ENCODE measurements around the gene LANCL1. TPM values are rescaled to one million over a fixed set of nuclear protein-coding genes. Genes with fewer than 3 reads are reported as not detected.

Gene LANCL1
- total RNA-seq, 4 donors from 2014 or later = 41.9 to 44.3 (median 42.8) TPM

DNA sequence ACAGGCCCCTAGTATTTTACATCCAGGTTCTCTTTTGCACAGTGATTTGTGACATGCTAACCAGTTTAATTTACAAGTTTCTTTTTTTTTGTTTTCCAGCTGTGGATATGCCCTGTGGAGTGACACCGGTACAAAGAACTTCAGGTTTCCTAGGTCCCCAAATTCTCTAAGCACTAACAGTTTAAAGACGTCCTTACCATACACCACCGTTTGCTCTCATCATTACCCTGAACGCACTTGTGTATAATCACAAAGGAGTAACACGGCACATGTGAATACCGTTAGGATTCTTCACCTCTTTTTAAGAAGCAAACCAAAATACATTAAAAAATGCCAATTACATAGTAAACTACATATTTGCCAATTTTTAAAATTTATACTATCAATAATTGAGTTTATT lies 853 bp downstream of the LANCL1 start:
- H3K4me3 ChIP-seq (ENCODE audit: low read depth, poor library complexity, severe bottlenecking) = no peak overlapping the region
- DNase-seq (ENCODE audit: low spot score in 2 of 2) = no peak
- intact Hi-C loops (cut with DNase I; ENCODE audit: low total_unique reads) = no loop called here
- TF ChIP-seq, protein P1, sequence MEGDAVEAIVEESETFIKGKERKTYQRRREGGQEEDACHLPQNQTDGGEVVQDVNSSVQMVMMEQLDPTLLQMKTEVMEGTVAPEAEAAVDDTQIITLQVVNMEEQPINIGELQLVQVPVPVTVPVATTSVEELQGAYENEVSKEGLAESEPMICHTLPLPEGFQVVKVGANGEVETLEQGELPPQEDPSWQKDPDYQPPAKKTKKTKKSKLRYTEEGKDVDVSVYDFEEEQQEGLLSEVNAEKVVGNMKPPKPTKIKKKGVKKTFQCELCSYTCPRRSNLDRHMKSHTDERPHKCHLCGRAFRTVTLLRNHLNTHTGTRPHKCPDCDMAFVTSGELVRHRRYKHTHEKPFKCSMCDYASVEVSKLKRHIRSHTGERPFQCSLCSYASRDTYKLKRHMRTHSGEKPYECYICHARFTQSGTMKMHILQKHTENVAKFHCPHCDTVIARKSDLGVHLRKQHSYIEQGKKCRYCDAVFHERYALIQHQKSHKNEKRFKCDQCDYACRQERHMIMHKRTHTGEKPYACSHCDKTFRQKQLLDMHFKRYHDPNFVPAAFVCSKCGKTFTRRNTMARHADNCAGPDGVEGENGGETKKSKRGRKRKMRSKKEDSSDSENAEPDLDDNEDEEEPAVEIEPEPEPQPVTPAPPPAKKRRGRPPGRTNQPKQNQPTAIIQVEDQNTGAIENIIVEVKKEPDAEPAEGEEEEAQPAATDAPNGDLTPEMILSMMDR (IDR thresholded peaks at IDR 0.05) = no peak
- no peak for TF ChIP-seq POLR2A (IDR thresholded peaks at IDR 0.05)
- WGBS, 2 donors = 14 to 16% methylated on average over 6 of the region's 6 CpGs

DNA sequence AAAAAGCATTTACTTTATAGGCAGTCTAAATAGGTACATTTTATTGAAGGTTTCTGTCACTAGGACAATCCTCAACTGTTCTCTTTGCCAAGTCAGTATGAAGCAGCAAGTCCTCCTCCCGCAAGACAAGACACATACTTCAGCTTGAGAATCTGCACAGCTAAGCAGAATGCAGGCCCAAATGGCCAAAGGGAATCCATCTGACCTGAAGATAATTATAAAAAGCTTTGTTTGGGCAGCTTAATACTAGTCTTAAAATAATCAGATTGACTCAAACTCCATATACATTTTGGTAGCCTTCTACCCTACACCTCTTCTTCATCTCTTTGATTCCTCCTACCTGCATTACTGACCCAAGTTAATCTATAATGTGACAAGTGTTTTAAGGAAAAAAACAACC lies 1.8 kb downstream of the LANCL1 start:
- no peak for DNase-seq (ENCODE audit: low spot score in 2 of 2)
- 55 to 56% methylated on average over 1 of the region's 1 CpG for WGBS, 2 donors
- H3K4me3 ChIP-seq (ENCODE audit: low read depth, poor library complexity, severe bottlenecking) = no peak overlapping the region
- intact Hi-C loops (cut with DNase I; ENCODE audit: low total_unique reads) = no loop called here
- TF ChIP-seq, protein P1 (IDR thresholded peaks at IDR 0.05) = no peak
- no peak for TF ChIP-seq POLR2A (IDR thresholded peaks at IDR 0.05)

DNA sequence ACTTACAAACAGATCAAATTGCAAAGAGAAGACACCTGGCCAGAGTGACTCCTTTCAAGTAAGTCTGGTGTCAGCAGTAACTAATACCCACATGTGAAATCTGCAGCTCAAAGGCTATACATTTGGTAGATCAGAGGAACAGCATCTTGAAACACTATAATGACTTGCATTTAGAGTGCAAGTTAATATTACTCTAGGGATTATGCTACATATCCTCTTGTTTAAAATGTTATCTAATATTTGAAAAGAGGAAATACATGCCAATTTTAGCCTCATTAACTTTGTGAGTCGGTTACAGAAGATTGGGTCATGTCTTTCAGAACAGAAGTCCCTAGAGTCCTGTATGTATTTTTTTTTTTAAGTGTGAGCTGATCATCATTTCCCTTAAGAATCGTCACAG lies 15.2 kb downstream of the LANCL1 start:
- DNase-seq (ENCODE audit: low spot score in 2 of 2) = no peak
- 54 to 59% methylated on average over 2 of the region's 2 CpGs for WGBS, 2 donors
- H3K4me3 ChIP-seq (ENCODE audit: low read depth, poor library complexity, severe bottlenecking) = no peak overlapping the region
- intact Hi-C loops (cut with DNase I; ENCODE audit: low total_unique reads) = no loop called here
- no peak for TF ChIP-seq POLR2A (IDR thresholded peaks at IDR 0.05)
- TF ChIP-seq, protein P1 (IDR thresholded peaks at IDR 0.05) = no peak

DNA sequence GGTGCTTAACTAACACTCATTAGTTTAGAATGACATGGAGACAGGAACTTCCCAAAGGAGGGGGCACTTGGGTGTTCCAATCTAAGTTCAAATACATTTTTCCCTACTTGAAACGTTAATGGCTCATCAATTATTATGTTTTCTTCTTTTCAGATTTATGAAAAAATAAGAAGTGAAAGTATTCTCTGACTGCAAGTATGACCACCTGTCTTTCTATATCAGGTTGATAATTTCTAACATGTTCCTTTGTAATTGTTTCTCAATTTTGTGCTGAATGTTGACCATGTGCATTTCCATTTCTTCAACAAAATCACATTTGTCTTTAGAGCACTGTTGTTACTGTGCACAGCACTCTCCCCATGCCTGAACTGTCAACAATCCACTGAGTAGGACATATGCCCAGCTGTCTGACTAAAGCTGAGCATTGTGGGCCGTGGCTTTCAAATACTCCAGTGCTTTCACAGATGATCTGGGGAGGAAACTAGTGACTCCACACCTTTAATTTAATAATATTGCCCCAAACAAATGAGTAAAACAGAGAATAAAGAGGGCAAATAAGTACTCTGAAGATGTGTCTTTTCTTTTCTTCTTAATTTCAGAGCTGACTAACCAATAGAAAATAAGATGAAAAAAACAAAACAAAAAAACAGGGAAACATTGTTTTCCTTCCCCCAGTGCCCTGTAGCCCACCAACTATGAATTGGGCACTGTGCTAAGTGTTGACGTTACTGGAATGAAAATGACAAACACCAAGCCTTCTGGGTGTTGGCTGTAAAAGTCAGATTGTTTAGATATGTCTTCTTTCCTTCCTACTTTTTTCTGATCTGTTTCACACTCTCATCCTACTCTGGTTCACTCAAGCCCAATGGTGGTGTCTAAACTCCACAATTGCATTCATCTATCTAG lies 16.0 kb downstream of the LANCL1 start:
- TF ChIP-seq POLR2A (IDR thresholded peaks at IDR 0.05) = no peak
- TF ChIP-seq, protein P1 (IDR thresholded peaks at IDR 0.05) = no peak
- intact Hi-C loops (cut with DNase I; ENCODE audit: low total_unique reads) = no loop called here
- WGBS, 2 donors = 85 to 91% methylated on average over 3 of the region's 3 CpGs
- DNase-seq (ENCODE audit: low spot score in 2 of 2) = no peak
- no peak overlapping the region for H3K4me3 ChIP-seq (ENCODE audit: low read depth, poor library complexity, severe bottlenecking)

DNA sequence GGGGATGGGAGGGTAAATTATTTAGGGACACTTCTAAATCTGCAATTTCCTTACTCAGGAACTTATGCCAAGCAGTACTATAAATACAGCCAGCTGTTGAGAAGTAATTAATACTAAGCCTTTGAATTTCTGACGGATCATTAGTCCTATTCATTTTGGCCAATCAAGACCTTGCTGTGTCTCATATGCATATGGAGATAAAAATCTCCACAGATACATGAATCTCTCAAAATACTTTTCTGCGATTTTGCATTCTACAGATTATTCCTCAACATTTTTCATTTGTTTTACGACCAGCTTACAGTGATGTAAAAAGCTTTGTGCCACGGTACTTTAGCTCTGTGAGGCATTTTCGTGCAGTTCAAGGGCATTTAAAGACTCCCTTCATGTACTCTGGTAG lies 16.7 kb downstream of the LANCL1 start:
- intact Hi-C loops (cut with DNase I; ENCODE audit: low total_unique reads) = no loop called here
- TF ChIP-seq, protein P1 (IDR thresholded peaks at IDR 0.05) = no peak
- 68 to 83% methylated on average over 5 of the region's 5 CpGs for WGBS, 2 donors
- no peak overlapping the region for H3K4me3 ChIP-seq (ENCODE audit: low read depth, poor library complexity, severe bottlenecking)
- no peak for DNase-seq (ENCODE audit: low spot score in 2 of 2)

Data from lower leg skin (tissue), 4 donors.